Aorta (tissue), 5 donors: ENCODE measurements around the gene GAPT. TPM values are rescaled to one million over a fixed set of nuclear protein-coding genes. Genes with fewer than 3 reads are reported as not detected.

Experiments used
- ATAC-seq: fragments of 200-7000 bp; cut with Tn5 transposase; one replicate; pipeline ENCODE4 v1.9.1; 2022; ENCODE audit warnings: moderate library complexity; ENCODE audit not compliant: low FRiP score
- DNase-seq, 2 donors: peaks; one replicate each; pipeline ENCODE4 v3.0.0-alpha.2; 2020
- H3K27ac ChIP-seq, 2 donors: one replicate each; pipeline ENCODE4 v1.5.1; 2013; ENCODE audit warnings: low read length in 2 of 2, mild to moderate bottlenecking in 2 of 2, moderate library complexity in 2 of 2, control low read depth in 1 of 2, inconsistent platforms in 1 of 2, low read depth in 1 of 2
- H3K27me3 ChIP-seq, 2 donors: one replicate each; pipeline ENCODE4 v1.6.1; 2013; ENCODE audit warnings: control low read depth in 1 of 2, low read length in 1 of 2, mild to moderate bottlenecking in 1 of 2, moderate library complexity in 1 of 2; ENCODE audit not compliant: insufficient read depth in 2 of 2, control insufficient read depth in 1 of 2
- H3K36me3 ChIP-seq, 2 donors: one replicate each; pipeline ENCODE4 v1.6.1; 2013; ENCODE audit warnings: control low read depth in 1 of 2, low read length in 1 of 2, mild to moderate bottlenecking in 1 of 2; ENCODE audit not compliant: insufficient read depth in 2 of 2, control insufficient read depth in 1 of 2
- H3K4me1 ChIP-seq, 2 donors: one replicate each; pipeline ENCODE4 v1.6.1; 2013; ENCODE audit warnings: low read length in 2 of 2, control low read depth in 1 of 2, mild to moderate bottlenecking in 1 of 2, moderate library complexity in 1 of 2; ENCODE audit not compliant: insufficient read depth in 2 of 2, control insufficient read depth in 1 of 2
- H3K4me3 ChIP-seq, 2 donors: one replicate each; pipeline ENCODE4 v1.5.1; 2013; ENCODE audit warnings: low read length in 2 of 2, control low read depth in 1 of 2, mild to moderate bottlenecking in 1 of 2
- H3K9me3 ChIP-seq: one replicate; pipeline ENCODE4 v1.6.1; 2013; ENCODE audit warnings: mild to moderate bottlenecking, low read length; ENCODE audit not compliant: control insufficient read depth
- WGBS, 2 donors: extraction: QIAGEN DNeasy Blood & Tissue Kit; methylation state at CpG; one replicate each; pipeline ENCODE4 v1.1.7; 2013; 5-methylcytosine and 5-hydroxymethylcytosine counted together
- intact Hi-C, 2 donors: fragments of 100-400 bp; cut with DNase I; formaldehyde crosslinking; loops; one replicate each; pipeline versions ENCODE4 v1.14.2 to v1.15.0; 2022
- microRNA-seq, 2 donors: library from miRNA; unstranded; fragments of <30 nt; microRNA quantifications; one replicate each; pipeline ENCODE4 v1.2.0, GENCODE V29; 2020
- polyA plus RNA-seq, 2 donors: library from polyadenylated mRNA; stranded (reverse); fragments of 200-250 nt; gene quantifications; one replicate each; pipeline ENCODE4 v1.2.3, GENCODE V29; 2013
- total RNA-seq, 2 donors: library from RNA; stranded (reverse); fragmentation: NEBNext Ultra II Directional; extraction: Animal tissue kit (Norgen Biotek cat#: 25700); gene quantifications; one replicate each; pipeline ENCODE4 v1.2.1, GENCODE V29; 2021
- donor health status: healthy with polysubstance abuse.
- donor health status: Bipolar disorder and iron deficiency.
- donor health status: DM: no; HTN: no; CAD: no.
- donor health status: DM: no; HTN: no; CAD: no.
- donor health status: DM: yes; HTN: yes; CAD: no.

GAPT gene
- total and polyA plus RNA-seq, 4 donors: 0.82 to 2.8 (median 1.6) TPM

DNA sequence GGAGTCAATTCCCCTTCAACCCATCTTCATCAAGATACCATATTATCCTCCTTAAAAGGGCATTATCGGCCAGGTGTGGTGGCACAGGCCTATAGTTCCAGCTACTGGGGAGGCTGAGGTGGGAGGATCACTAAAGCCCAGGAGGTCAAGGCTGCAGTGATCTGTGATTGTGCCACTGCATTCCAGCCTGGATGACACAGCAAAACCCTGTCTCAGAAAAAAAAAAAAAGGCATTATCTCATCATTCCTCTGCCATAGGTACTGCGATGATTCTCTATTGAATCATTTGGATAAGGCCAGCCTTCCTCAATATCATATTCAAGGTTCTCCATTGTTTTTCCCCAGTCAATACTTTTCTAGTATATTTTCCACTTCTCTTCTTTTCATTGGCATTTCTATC, 52.5 kb downstream of the GAPT start:
- H3K27ac ChIP-seq: no peak overlapping the region
- 88 to 92% methylated on average over 2 of the region's 2 CpGs for WGBS, 2 donors
- H3K27me3 ChIP-seq: no peaks in the 10 kb centered on the region
- no peaks in the 10 kb centered on the region for H3K4me1 ChIP-seq
- no peaks in the 10 kb centered on the region for H3K36me3 ChIP-seq
- DNase-seq (no peak), ATAC-seq (no peak)
- intact Hi-C loops: no loop called here
- H3K4me3 ChIP-seq: no peak overlapping the region
- no peaks in the 10 kb centered on the region for H3K9me3 ChIP-seq

DNA sequence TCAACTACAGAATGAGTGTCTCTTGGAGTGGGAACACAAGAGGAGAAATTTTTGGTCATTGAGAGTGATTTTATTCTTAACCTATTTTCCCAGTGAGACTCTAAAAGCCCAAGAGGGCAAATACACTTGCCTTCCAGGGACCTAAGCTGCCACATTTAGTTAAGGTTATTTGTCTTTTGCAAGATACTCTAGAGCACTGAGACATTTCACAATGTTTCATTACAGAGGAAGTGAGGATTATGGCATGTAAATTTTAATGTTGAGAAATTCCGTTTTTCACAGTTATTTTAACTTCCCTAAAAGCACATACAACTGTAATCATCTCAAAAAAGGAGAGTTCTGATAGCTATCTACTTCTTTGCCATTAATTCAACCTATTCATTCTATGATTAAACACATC, 53.0 kb downstream of the GAPT start:
- WGBS, 2 donors: 34 to 42% methylated on average over 1 of the region's 1 CpG
- Histone ChIP-seq H3K9me3 (no peaks in the 10 kb centered on the region), H3K36me3 (no peaks in the 10 kb centered on the region), H3K27ac (no peak overlapping the region), H3K27me3 (no peaks in the 10 kb centered on the region), H3K4me1 (no peaks in the 10 kb centered on the region), H3K4me3 (no peak overlapping the region)
- DNase-seq (no peak), ATAC-seq (no peak)
- intact Hi-C loops: no loop called here

DNA sequence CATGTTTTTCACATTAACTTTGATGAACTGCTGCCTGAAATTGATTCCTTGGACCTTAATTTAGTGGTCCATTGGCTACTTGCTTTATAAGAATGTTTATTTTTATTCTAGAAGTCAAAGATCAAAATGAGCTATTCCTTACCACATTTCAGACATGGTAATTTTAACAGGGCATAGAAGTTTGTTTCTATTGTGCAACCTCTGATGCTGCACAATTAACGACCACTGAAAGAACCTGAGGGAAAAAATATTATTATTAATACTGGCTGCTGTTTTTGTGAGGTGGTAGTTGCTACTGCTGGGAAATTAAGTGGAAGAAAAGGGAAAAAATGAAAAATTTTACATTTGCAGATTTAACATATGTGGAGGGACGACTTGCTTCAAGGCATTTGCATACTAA, 53.7 kb downstream of the GAPT start:
- no peak for DNase-seq
- WGBS, 2 donors: 57 to 68% methylated on average over 2 of the region's 2 CpGs
- no peak for ATAC-seq
- Histone ChIP-seq H3K4me1 (no peaks in the 10 kb centered on the region), H3K27ac (no peak overlapping the region), H3K36me3 (no peaks in the 10 kb centered on the region), H3K4me3 (no peak overlapping the region), H3K9me3 (no peaks in the 10 kb centered on the region), H3K27me3 (no peaks in the 10 kb centered on the region)
- intact Hi-C loops: no loop called here

DNA sequence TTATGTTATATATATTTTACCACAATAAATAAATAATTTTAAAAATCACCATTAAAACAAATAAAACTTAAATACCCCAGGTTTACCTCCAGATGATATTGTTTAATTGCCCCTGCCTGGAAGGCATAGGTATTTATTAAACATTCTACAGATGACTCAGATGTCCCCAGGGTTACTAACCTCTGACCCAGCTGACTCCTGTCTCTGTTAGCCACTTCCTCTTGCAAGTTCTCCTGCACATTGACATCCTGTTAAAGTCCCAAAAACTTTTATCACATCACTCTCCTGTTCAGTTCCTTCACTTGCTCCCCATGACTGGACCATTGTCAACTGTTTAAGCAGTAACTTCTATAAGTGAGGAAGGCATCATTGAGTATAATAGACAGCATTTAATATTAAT, 54.7 kb downstream of the GAPT start:
- Histone ChIP-seq H3K27me3 (no peaks in the 10 kb centered on the region), H3K9me3 (no peaks in the 10 kb centered on the region), H3K27ac (no peak overlapping the region), H3K36me3 (no peaks in the 10 kb centered on the region), H3K4me3 (no peak overlapping the region), H3K4me1 (no peaks in the 10 kb centered on the region)
- intact Hi-C loops: no loop called here
- DNase-seq (no peak), ATAC-seq (no peak)

Small RNA genes lying within 50 kb of the gene (microRNA-seq; reads per million reads assigned to microRNA genes)
- 0 reads per million in 2 donors for gene MIR548AE2

Other genes with a start within 250 kb of the GAPT start
- gene PLK2, start 31.3 kb upstream of the GAPT start, total RNA-seq: 10 to 100 TPM; 42.8 to 64.6 TPM
- 10 to 100 TPM; 24.0 to 28.3 TPM for gene PLK2, start 31.3 kb upstream of the GAPT start, polyA plus RNA-seq
- 10 to 100 TPM in 1 of 2 donors, 1 to 10 TPM in 1; 8.9 to 21.7 TPM for gene RAB3C, start 91.6 kb downstream of the GAPT start, total RNA-seq
- gene RAB3C, start 91.6 kb downstream of the GAPT start, polyA plus RNA-seq: not detected